Tibial nerve (tissue), 4 donors: ENCODE results near the gene LRRC14B. TPM values are rescaled to one million over a fixed set of nuclear protein-coding genes. Genes with fewer than 3 reads are reported as not detected.
"Not testable (repeated sequence)": the region's sequence is repeated elsewhere in the genome, so short reads cannot be mapped to it uniquely, and the experiment has no call there.

Source experiments
- DNase-seq, 2 donors: peaks; one replicate each; pipeline ENCODE4 v3.0.0-alpha.2; 2019; ENCODE audit warnings: low spot score in 2 of 2
- H3K27ac ChIP-seq, 4 donors: fragments of 200-600 bp; sonication (generic) in 3 of 4; one replicate each; pipeline ENCODE4 v1.5.1; 2017 to 2019; ENCODE audit warnings: mild to moderate bottlenecking in 1 of 4
- H3K27me3 ChIP-seq, 2 donors: fragments of 200-600 bp; sonication (generic) in 1 of 2; one replicate each; pipeline versions ENCODE4 v1.5.1 to v1.6.0; 2017 to 2019
- H3K36me3 ChIP-seq, 3 donors: fragments of 200-600 bp; sonication (generic); one replicate each; pipeline ENCODE4 v1.5.1; 2018 to 2019
- H3K4me1 ChIP-seq, 4 donors: fragments of 200-600 bp; sonication (generic) in 3 of 4; one replicate each; pipeline ENCODE4 v1.5.1; 2017 to 2019
- H3K4me3 ChIP-seq, 4 donors: fragments of 200-600 bp; sonication (generic) in 3 of 4; one replicate each; pipeline ENCODE4 v1.5.1; 2017 to 2019; ENCODE audit warnings: mild to moderate bottlenecking in 1 of 4, moderate library complexity in 1 of 4
- H3K9me3 ChIP-seq, 4 donors: fragments of 200-600 bp; sonication (generic) in 3 of 4; one replicate each; pipeline ENCODE4 v1.5.1; 2017 to 2019
- CTCF ChIP-seq, 5 experiments: fragments of 200-600 bp in 3 of 5; fragments of 450-650 bp in 2 of 5; sonication (generic) in 3 of 5; IDR thresholded peaks; one replicate each; pipeline ENCODE4 v1.5.1; 2016 to 2019; ENCODE audit warnings: antibody characterized with exemption in 5 of 5, mild to moderate bottlenecking in 3 of 5, moderate library complexity in 2 of 5
- EP300 ChIP-seq, 2 donors: sonication (generic); formaldehyde crosslinking; IDR thresholded peaks; one replicate each; pipeline ENCODE4 v1.6.1; 2017; ENCODE audit warnings: antibody characterized with exemption in 2 of 2, mild to moderate bottlenecking in 1 of 2
- POLR2A ChIP-seq, 2 donors: fragments of 450-650 bp; IDR thresholded peaks; one replicate each; pipeline ENCODE4 v1.6.1; 2017; ENCODE audit warnings: antibody characterized with exemption in 2 of 2, mild to moderate bottlenecking in 2 of 2, moderate library complexity in 2 of 2
- WGBS, 2 donors: methylation state at CpG; one replicate each; pipeline ENCODE4 v1.1.5; 2018; 5-methylcytosine and 5-hydroxymethylcytosine counted together
- total RNA-seq, 4 donors: library from RNA; depleted of rRNA; stranded (reverse); fragments of >200 nt; gene quantifications; one replicate each; pipeline ENCODE4 v1.1.0, GENCODE V29; 2016

The LRRC14B gene
- total RNA-seq, 4 donors from 2014 or later = not detected

GRCh38 chr5:196350-196749 lies 5.1 kb downstream of the LRRC14B start:
- DNase-seq = no peak
- H3K27ac ChIP-seq = no peak overlapping the region
- H3K4me3 ChIP-seq = no peak overlapping the region
- TF ChIP-seq CTCF (IDR thresholded peaks at IDR 0.05) (no peak), POLR2A (IDR thresholded peaks at IDR 0.05) (no peak), EP300 (IDR thresholded peaks at IDR 0.05) (no peak)
- peaks cover 0 to 17% of the 10 kb centered on the region in 2 donors for H3K27me3 ChIP-seq
- WGBS, 2 donors = 84 to 85% methylated on average over 8 of the region's 10 CpGs
- H3K4me1 ChIP-seq = no peaks in the 10 kb centered on the region
- peaks cover 0 to 21% (median 0%) of the 10 kb centered on the region in 3 donors for H3K36me3 ChIP-seq
- H3K9me3 ChIP-seq = no peaks in the 10 kb centered on the region

GRCh38 chr5:197031-197430 lies 5.7 kb downstream of the LRRC14B start:
- 24 to 37% methylated on average over 14 to 18 of the region's 18 CpGs for WGBS, 2 donors
- H3K4me1 ChIP-seq, H3K4me3 ChIP-seq, DNase-seq, H3K27ac ChIP-seq, H3K9me3 ChIP-seq: not testable (repeated sequence)
- H3K36me3 ChIP-seq = peaks cover 0 to 21% (median 0%) of the 10 kb centered on the region in 3 donors
- peaks cover 0 to 11% of the 10 kb centered on the region in 2 donors for H3K27me3 ChIP-seq

- Histone ChIP-seq H3K27ac (no peak overlapping the region), H3K4me1 (no peaks in the 10 kb centered on the region), H3K9me3 (no peaks in the 10 kb centered on the region), H3K4me3 (no peak overlapping the region), H3K36me3 (peaks cover 0 to 28% (median 0%) of the 10 kb centered on the region in 3 donors), H3K27me3 (peaks cover 0 to 3% of the 10 kb centered on the region in 2 donors)
- no peak for DNase-seq
- no peak for TF ChIP-seq EP300 (IDR thresholded peaks at IDR 0.05)
- TF ChIP-seq POLR2A (IDR thresholded peaks at IDR 0.05) = no peak
- no peak for TF ChIP-seq CTCF (IDR thresholded peaks at IDR 0.05)
- WGBS, 2 donors = 83 to 86% methylated on average over 10 to 12 of the region's 12 CpGs
Measured at GRCh38 chr5:197892-198489, 6.7 kb downstream of the LRRC14B start.

GRCh38 chr5:198516-199196 lies 7.4 kb downstream of the LRRC14B start:
- Histone ChIP-seq H3K4me3 (no peak overlapping the region), H3K27me3 (no peaks in the 10 kb centered on the region), H3K27ac (no peak overlapping the region), H3K9me3 (no peaks in the 10 kb centered on the region), H3K36me3 (peaks cover 0 to 34% (median 1%) of the 10 kb centered on the region in 3 donors), H3K4me1 (no peaks in the 10 kb centered on the region)
- TF ChIP-seq EP300 (IDR thresholded peaks at IDR 0.05) (no peak), POLR2A (IDR thresholded peaks at IDR 0.05) (no peak)
- no peak for DNase-seq
- WGBS, 2 donors = 93 to 95% methylated on average over 21 of the region's 21 CpGs

GRCh38 chr5:199197-199949 lies 8.1 kb downstream of the LRRC14B start:
- Histone ChIP-seq H3K27ac (no peak overlapping the region), H3K27me3 (no peaks in the 10 kb centered on the region), H3K4me3 (no peak overlapping the region), H3K4me1 (no peaks in the 10 kb centered on the region), H3K9me3 (no peaks in the 10 kb centered on the region), H3K36me3 (peaks cover 0 to 42% (median 7%) of the 10 kb centered on the region in 3 donors)
- no peak for TF ChIP-seq POLR2A (IDR thresholded peaks at IDR 0.05)
- TF ChIP-seq CTCF (IDR thresholded peaks at IDR 0.05) = no peak
- no peak for TF ChIP-seq EP300 (IDR thresholded peaks at IDR 0.05)
- no peak for DNase-seq
- WGBS, 2 donors = 91 to 97% methylated on average over 14 to 15 of the region's 16 CpGs
